HG03439 (cell line): ENCODE measurements around the gene EXOSC2.

Source experiments
- ATAC-seq: cut with Tn5 transposase; IDR thresholded peaks from one replicate; pipeline ENCODE4 v1.9.1; 2021; ENCODE audit warnings: mild to moderate bottlenecking, moderate library complexity; ENCODE audit not compliant: unreplicated experiment

Gene EXOSC2

GRCh38 chr9:130732136-130732535 lies 38.6 kb downstream of the EXOSC2 start:
- ATAC-seq, result no peak

- no peak for ATAC-seq
Measured at GRCh38 chr9:130732793-130733221, 39.2 kb downstream of the EXOSC2 start.

- ATAC-seq, result no peak
Measured at GRCh38 chr9:130735566-130735965, 42.0 kb downstream of the EXOSC2 start.

- no peak for ATAC-seq
Measured at GRCh38 chr9:130736834-130737233, 43.3 kb downstream of the EXOSC2 start.

- no peak for ATAC-seq
Measured at GRCh38 chr9:130738281-130738680, 44.7 kb downstream of the EXOSC2 start.

GRCh38 chr9:130739081-130739480 lies 45.5 kb downstream of the EXOSC2 start:
- no peak for ATAC-seq

- no peak for ATAC-seq
Measured at GRCh38 chr9:130740218-130741023, 46.8 kb downstream of the EXOSC2 start.

- ATAC-seq, result no peak
Measured at GRCh38 chr9:130741024-130741305, 47.4 kb downstream of the EXOSC2 start.

- no peak for ATAC-seq
Measured at GRCh38 chr9:130741831-130742449, 48.4 kb downstream of the EXOSC2 start.

GRCh38 chr9:130743656-130744055 lies 50.1 kb downstream of the EXOSC2 start:
- no peak for ATAC-seq

- no peak for ATAC-seq
Measured at GRCh38 chr9:130745210-130745800, 51.7 kb downstream of the EXOSC2 start.

- ATAC-seq, result no peak
Measured at GRCh38 chr9:130745829-130746228, 52.2 kb downstream of the EXOSC2 start.

- no peak for ATAC-seq
Measured at GRCh38 chr9:130746434-130747212, 53.0 kb downstream of the EXOSC2 start.

- no peak for ATAC-seq
Measured at GRCh38 chr9:130751631-130752355, 58.2 kb downstream of the EXOSC2 start.
